K562 (cell line): Measurements from ENCODE around the gene CCDC183. TPM values are rescaled to one million over a fixed set of nuclear protein-coding genes. Genes with fewer than 3 reads are reported as not detected.

Experiments
- EP300 ChIP-seq: IDR thresholded peaks from 2 replicates; pipeline ENCODE4 v1.6.1; 2012; ENCODE audit warnings: low read length, improper control_type of control experiment
- GTF2E2 ChIP-seq: fragments of 200-800 bp; sonication (Bioruptor generic); IDR thresholded peaks from 2 replicates; pipeline ENCODE4 v1.6.1; 2016; ENCODE audit warnings: missing genetic modification characterization, missing compliant biosample characterization
- KDM1A ChIP-seq, 2 experiments: fragments of 450-650 bp; IDR thresholded peaks; 2 replicates each; pipeline ENCODE4 v1.6.1; 2016; ENCODE audit warnings: mild to moderate bottlenecking in 2 of 2
- NCOA1 ChIP-seq: fragments of 450-650 bp; IDR thresholded peaks from 2 replicates; pipeline ENCODE4 v1.6.1; 2016; ENCODE audit warnings: low read depth
- RAD21 ChIP-seq, 2 experiments: fragments of 250-450 bp in 1 of 2; fragments of 450-650 bp in 1 of 2; sonication (Bioruptor Pico) in 1 of 2; formaldehyde crosslinking in 1 of 2; IDR thresholded peaks in 1 of 2; conservative IDR thresholded peaks in 1 of 2; 2 replicates each; pipeline versions ENCODE4 v1.4.0 to v1.8.0; 2020 to 2022; ENCODE audit warnings: mild to moderate bottlenecking in 2 of 2, moderate library complexity in 1 of 2
- RBBP5 ChIP-seq: fragments of 200-600 bp; sonication (generic); IDR thresholded peaks from 2 replicates; pipeline ENCODE4 v1.6.1; 2012; ENCODE audit warnings: borderline replicate concordance, mild to moderate bottlenecking, low read length, control low read depth, inconsistent platforms; ENCODE audit not compliant: insufficient read depth, poor library complexity, severe bottlenecking
- TAF1 ChIP-seq: IDR thresholded peaks from 2 replicates; pipeline ENCODE4 v1.6.1; 2011; ENCODE audit warnings: mild to moderate bottlenecking, low read length, moderate library complexity; ENCODE audit not compliant: insufficient read depth, control insufficient read depth, severe bottlenecking; ENCODE audit errors: extremely low read depth
- TAF7 ChIP-seq: fragments of 450-650 bp; IDR thresholded peaks from 2 replicates; pipeline ENCODE4 v1.6.1; 2016; ENCODE audit warnings: missing genetic modification characterization, missing compliant biosample characterization
- ZNF407 ChIP-seq: fragments of 450-650 bp; IDR thresholded peaks from 2 replicates; pipeline ENCODE4 v1.6.1; 2016; ENCODE audit warnings: low read depth
- polyA plus RNA-seq, 8 experiments: library from polyadenylated mRNA; depleted of rRNA in 4 of 8; stranded (reverse) in 5 of 8; unstranded in 3 of 8; fragments of >200 nt; fragmentation: Nextera tagmentation in 2 of 8; fragmentation: Illumina TruSeq in 1 of 8; extraction: Ambion mirVana in 2 of 8; extraction: Trizol in 1 of 8; gene quantifications; 2 replicates each; pipeline versions ENCODE4 v1.2.1 to v1.2.3, GENCODE V29; 2011 to 2014; ENCODE audit warnings: inconsistent platforms in 1 of 8, missing spikeins in 1 of 8
- total RNA-seq, 7 experiments: library from RNA; depleted of rRNA in 6 of 7; stranded (reverse); fragments of >200 nt in 6 of 7; fragmentation: Illumina TruSeq in 2 of 7; extraction: Trizol in 2 of 7; gene quantifications; 2 replicates each; pipeline versions ENCODE4 v1.2.1 to v1.2.3, GENCODE V29; 2011 to 2021; ENCODE audit warnings: low replicate concordance in 1 of 7
- TF ChIP-seq, protein P1 (sequence below), 2 experiments: fragments of 450-650 bp; IDR thresholded peaks; 2 replicates each; pipeline ENCODE4 v1.6.1; 2016
- TF ChIP-seq, protein P2 (sequence below): fragments of 450-650 bp; IDR thresholded peaks from 2 replicates; pipeline ENCODE4 v1.6.1; 2017; ENCODE audit warnings: antibody characterized with exemption, mild to moderate bottlenecking

Gene CCDC183
- total and polyA plus RNA-seq, 9 of the 15 experiments (the other 6 are each of a cell fraction or from before 2014, with no cell fraction given) = 0.21 to 0.60 (median 0.29) TPM; not detected in 4

- TF ChIP-seq, protein P1, sequence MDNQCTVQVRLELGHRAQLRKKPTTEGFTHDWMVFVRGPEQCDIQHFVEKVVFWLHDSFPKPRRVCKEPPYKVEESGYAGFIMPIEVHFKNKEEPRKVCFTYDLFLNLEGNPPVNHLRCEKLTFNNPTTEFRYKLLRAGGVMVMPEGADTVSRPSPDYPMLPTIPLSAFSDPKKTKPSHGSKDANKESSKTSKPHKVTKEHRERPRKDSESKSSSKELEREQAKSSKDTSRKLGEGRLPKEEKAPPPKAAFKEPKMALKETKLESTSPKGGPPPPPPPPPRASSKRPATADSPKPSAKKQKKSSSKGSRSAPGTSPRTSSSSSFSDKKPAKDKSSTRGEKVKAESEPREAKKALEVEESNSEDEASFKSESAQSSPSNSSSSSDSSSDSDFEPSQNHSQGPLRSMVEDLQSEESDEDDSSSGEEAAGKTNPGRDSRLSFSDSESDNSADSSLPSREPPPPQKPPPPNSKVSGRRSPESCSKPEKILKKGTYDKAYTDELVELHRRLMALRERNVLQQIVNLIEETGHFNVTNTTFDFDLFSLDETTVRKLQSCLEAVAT (IDR thresholded peaks at IDR 0.05) = peak in 1 of 2 experiments; percentile 17; a peak in 1 of 4 replicates
- TF ChIP-seq, protein P2, sequence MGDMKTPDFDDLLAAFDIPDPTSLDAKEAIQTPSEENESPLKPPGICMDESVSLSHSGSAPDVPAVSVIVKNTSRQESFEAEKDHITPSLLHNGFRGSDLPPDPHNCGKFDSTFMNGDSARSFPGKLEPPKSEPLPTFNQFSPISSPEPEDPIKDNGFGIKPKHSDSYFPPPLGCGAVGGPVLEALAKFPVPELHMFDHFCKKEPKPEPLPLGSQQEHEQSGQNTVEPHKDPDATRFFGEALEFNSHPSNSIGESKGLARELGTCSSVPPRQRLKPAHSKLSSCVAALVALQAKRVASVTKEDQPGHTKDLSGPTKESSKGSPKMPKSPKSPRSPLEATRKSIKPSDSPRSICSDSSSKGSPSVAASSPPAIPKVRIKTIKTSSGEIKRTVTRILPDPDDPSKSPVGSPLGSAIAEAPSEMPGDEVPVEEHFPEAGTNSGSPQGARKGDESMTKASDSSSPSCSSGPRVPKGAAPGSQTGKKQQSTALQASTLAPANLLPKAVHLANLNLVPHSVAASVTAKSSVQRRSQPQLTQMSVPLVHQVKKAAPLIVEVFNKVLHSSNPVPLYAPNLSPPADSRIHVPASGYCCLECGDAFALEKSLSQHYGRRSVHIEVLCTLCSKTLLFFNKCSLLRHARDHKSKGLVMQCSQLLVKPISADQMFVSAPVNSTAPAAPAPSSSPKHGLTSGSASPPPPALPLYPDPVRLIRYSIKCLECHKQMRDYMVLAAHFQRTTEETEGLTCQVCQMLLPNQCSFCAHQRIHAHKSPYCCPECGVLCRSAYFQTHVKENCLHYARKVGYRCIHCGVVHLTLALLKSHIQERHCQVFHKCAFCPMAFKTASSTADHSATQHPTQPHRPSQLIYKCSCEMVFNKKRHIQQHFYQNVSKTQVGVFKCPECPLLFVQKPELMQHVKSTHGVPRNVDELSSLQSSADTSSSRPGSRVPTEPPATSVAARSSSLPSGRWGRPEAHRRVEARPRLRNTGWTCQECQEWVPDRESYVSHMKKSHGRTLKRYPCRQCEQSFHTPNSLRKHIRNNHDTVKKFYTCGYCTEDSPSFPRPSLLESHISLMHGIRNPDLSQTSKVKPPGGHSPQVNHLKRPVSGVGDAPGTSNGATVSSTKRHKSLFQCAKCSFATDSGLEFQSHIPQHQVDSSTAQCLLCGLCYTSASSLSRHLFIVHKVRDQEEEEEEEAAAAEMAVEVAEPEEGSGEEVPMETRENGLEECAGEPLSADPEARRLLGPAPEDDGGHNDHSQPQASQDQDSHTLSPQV = 0 out of 2 replicates have a peak, but pooled peaks have one; percentile 7
- TF ChIP-seq RAD21 (CRISPR knock-in tag; conservative IDR thresholded peaks at IDR 0.05 in 1 of 2, IDR thresholded peaks at IDR 0.05 in 1 of 2) (0 out of 4 replicates have a peak, but pooled peaks of 1 of the 2 experiments have one; percentile 18), ZNF407 (peak; percentile 85), KDM1A (IDR thresholded peaks at IDR 0.05) (peak; percentile 19 to 34; a peak in 1 of 4 replicates), RBBP5 (peak; percentile 56), TAF1 (peak; percentile 32), EP300 (peak; percentile 74), GTF2E2 (tag) (peak; percentile 69; the same call in 1 of the 2 replicates), NCOA1 (0 out of 2 replicates have a peak, but pooled peaks have one; percentile 17), TAF7 (tag) (peak; percentile 69)
Measured at GRCh38 chr9:136788644-136789522, 7.3 kb upstream of the CCDC183 start (continued).
